ENCODE measurements around the gene LYZL4.

Gene LYZL4

GRCh38 chr3:42442640-42443039, 32.2 kb upstream of the LYZL4 start:
- Histone ChIP-seq H3K9me2 (replicated peaks; ENCODE audit: control insufficient read depth, low read length) (no peaks in the 10 kb centered on the region), H3K4me1 (ENCODE audit: control insufficient read depth, low read length) (no peaks in the 10 kb centered on the region), H4K20me1 (ENCODE audit: control insufficient read depth, insufficient read depth, low read depth, low read length) (no peaks in the 10 kb centered on the region), H3K4me3 (ENCODE audit: low read length) (no peak overlapping the region), H3K9me3 (ENCODE audit: control insufficient read depth, insufficient read depth, low read length) (no peaks in the 10 kb centered on the region), H3K4me2 (ENCODE audit: low read length) (no peak overlapping the region), H3F3A (ENCODE audit: control insufficient read depth, insufficient read depth) (no peaks in the 10 kb centered on the region), H3K27ac (ENCODE audit: low read depth, low read length) (no peak overlapping the region), H3K27me3 (ENCODE audit: control insufficient read depth, low read length) (peaks cover 22% of the 10 kb centered on the region), H3K79me2 (ENCODE audit: control insufficient read depth, low read length) (no peaks in the 10 kb centered on the region), H3K36me3 (ENCODE audit: control insufficient read depth, low read length) (no peaks in the 10 kb centered on the region)
- no peak for TF ChIP-seq EZH2phosphoT487 (IDR thresholded peaks at IDR 0.05; ENCODE audit: borderline replicate concordance, low read length)
- TF ChIP-seq, protein P1, sequence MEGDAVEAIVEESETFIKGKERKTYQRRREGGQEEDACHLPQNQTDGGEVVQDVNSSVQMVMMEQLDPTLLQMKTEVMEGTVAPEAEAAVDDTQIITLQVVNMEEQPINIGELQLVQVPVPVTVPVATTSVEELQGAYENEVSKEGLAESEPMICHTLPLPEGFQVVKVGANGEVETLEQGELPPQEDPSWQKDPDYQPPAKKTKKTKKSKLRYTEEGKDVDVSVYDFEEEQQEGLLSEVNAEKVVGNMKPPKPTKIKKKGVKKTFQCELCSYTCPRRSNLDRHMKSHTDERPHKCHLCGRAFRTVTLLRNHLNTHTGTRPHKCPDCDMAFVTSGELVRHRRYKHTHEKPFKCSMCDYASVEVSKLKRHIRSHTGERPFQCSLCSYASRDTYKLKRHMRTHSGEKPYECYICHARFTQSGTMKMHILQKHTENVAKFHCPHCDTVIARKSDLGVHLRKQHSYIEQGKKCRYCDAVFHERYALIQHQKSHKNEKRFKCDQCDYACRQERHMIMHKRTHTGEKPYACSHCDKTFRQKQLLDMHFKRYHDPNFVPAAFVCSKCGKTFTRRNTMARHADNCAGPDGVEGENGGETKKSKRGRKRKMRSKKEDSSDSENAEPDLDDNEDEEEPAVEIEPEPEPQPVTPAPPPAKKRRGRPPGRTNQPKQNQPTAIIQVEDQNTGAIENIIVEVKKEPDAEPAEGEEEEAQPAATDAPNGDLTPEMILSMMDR (IDR thresholded peaks at IDR 0.05; ENCODE audit: low read depth, low read length, poor library complexity, severe bottlenecking), result no peak

DNA sequence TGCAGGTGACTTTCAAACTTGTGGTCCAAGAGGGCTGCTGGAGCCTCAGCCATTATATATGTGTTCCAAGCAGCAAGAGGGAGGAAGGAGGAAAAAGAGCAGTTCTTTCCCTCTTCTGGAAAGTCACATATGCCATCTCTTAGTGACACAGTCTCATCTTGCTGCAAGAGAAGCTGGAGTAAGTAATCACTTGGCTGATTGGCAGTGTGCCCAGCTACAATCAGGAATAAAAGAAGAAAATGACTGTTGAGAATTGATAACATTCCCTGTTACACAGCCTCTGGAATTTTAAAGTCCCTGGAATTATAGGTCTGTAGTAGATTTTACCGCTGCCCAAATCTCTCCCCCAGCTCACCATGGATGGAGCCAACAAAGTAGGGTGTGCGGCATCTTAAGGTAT, 31.4 kb upstream of the LYZL4 start:
- no peak overlapping the region for H3K4me3 ChIP-seq (ENCODE audit: low read length)
- no peak overlapping the region for H3K27ac ChIP-seq (ENCODE audit: low read depth, low read length)
- no peaks in the 10 kb centered on the region for H3K9me3 ChIP-seq (ENCODE audit: control insufficient read depth, insufficient read depth, low read length)
- H3K4me2 ChIP-seq (ENCODE audit: low read length), result no peak overlapping the region
- no peaks in the 10 kb centered on the region for H3K36me3 ChIP-seq (ENCODE audit: control insufficient read depth, low read length)
- no peaks in the 10 kb centered on the region for H3K9me2 ChIP-seq (replicated peaks; ENCODE audit: control insufficient read depth, low read length)
- peaks cover 22% of the 10 kb centered on the region for H3K27me3 ChIP-seq (ENCODE audit: control insufficient read depth, low read length)
- no peak for TF ChIP-seq EZH2phosphoT487 (IDR thresholded peaks at IDR 0.05; ENCODE audit: borderline replicate concordance, low read length)
- TF ChIP-seq, protein P1 (IDR thresholded peaks at IDR 0.05; ENCODE audit: low read depth, low read length, poor library complexity, severe bottlenecking), result no peak
- H3K4me1 ChIP-seq (ENCODE audit: control insufficient read depth, low read length), result no peaks in the 10 kb centered on the region
- no peaks in the 10 kb centered on the region for H4K20me1 ChIP-seq (ENCODE audit: control insufficient read depth, insufficient read depth, low read depth, low read length)
- H3F3A ChIP-seq (ENCODE audit: control insufficient read depth, insufficient read depth), result no peaks in the 10 kb centered on the region
- H3K79me2 ChIP-seq (ENCODE audit: control insufficient read depth, low read length), result no peaks in the 10 kb centered on the region

- H3K4me3 ChIP-seq (ENCODE audit: low read length), result no peak overlapping the region
- H3K9me3 ChIP-seq (ENCODE audit: control insufficient read depth, insufficient read depth, low read length), result no peaks in the 10 kb centered on the region
- no peak overlapping the region for H3K27ac ChIP-seq (ENCODE audit: low read depth, low read length)
- no peaks in the 10 kb centered on the region for H4K20me1 ChIP-seq (ENCODE audit: control insufficient read depth, insufficient read depth, low read depth, low read length)
- no peaks in the 10 kb centered on the region for H3K9me2 ChIP-seq (replicated peaks; ENCODE audit: control insufficient read depth, low read length)
- H3K4me1 ChIP-seq (ENCODE audit: control insufficient read depth, low read length), result no peaks in the 10 kb centered on the region
- H3F3A ChIP-seq (ENCODE audit: control insufficient read depth, insufficient read depth), result no peaks in the 10 kb centered on the region
- H3K27me3 ChIP-seq (ENCODE audit: control insufficient read depth, low read length), result peaks cover 16% of the 10 kb centered on the region
- TF ChIP-seq EZH2phosphoT487 (IDR thresholded peaks at IDR 0.05; ENCODE audit: borderline replicate concordance, low read length), result no peak
- TF ChIP-seq, protein P1 (IDR thresholded peaks at IDR 0.05; ENCODE audit: low read depth, low read length, poor library complexity, severe bottlenecking), result no peak
- no peak overlapping the region for H3K4me2 ChIP-seq (ENCODE audit: low read length)
- no peaks in the 10 kb centered on the region for H3K36me3 ChIP-seq (ENCODE audit: control insufficient read depth, low read length)
- H3K79me2 ChIP-seq (ENCODE audit: control insufficient read depth, low read length), result no peaks in the 10 kb centered on the region
Observed at GRCh38 chr3:42440924-42441323, 30.5 kb upstream of the LYZL4 start.
